ENCODE data around the gene DLGAP1. TPM values are rescaled to one million over a fixed set of nuclear protein-coding genes. Genes with fewer than 3 reads are reported as not detected.

DLGAP1 gene
- total RNA-seq, 4 donors from 2014 or later = 2.0 to 4.7 (median 2.1) TPM; not detected in 1

- DNase-seq (ENCODE audit: low spot score in 2 of 2) = no peak
- Histone ChIP-seq H3K4me1 (no peaks in the 10 kb centered on the region), H3K27me3 (no peaks in the 10 kb centered on the region)
Observed at GRCh38 chr18:3530807-3531206, 924.3 kb downstream of the DLGAP1 start.

DNA sequence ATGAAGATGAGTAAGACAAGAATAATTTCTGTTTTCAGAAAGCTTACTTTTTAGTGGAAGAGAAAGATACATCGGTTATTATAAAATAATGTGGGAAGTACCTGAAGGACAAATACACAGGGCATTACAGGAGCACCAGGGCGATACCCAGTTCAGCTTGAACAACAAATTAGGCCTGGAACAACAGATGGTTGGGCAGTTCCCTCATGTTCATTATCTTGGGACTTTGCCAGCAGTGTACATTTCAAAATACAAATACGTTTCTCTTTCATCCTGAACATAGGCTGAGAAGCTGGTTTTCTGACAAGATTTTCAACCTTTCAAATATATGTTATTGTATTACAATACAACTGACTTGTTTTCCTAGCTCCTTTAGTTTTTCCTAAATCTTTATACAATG is 925.5 kb downstream of the DLGAP1 start:
- TF ChIP-seq POLR2A (IDR thresholded peaks at IDR 0.05) (no peak), POLR2AphosphoS5 (IDR thresholded peaks at IDR 0.05) (no peak), EP300 (IDR thresholded peaks at IDR 0.05) (no peak)
- TF ChIP-seq, protein P1, sequence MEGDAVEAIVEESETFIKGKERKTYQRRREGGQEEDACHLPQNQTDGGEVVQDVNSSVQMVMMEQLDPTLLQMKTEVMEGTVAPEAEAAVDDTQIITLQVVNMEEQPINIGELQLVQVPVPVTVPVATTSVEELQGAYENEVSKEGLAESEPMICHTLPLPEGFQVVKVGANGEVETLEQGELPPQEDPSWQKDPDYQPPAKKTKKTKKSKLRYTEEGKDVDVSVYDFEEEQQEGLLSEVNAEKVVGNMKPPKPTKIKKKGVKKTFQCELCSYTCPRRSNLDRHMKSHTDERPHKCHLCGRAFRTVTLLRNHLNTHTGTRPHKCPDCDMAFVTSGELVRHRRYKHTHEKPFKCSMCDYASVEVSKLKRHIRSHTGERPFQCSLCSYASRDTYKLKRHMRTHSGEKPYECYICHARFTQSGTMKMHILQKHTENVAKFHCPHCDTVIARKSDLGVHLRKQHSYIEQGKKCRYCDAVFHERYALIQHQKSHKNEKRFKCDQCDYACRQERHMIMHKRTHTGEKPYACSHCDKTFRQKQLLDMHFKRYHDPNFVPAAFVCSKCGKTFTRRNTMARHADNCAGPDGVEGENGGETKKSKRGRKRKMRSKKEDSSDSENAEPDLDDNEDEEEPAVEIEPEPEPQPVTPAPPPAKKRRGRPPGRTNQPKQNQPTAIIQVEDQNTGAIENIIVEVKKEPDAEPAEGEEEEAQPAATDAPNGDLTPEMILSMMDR (IDR thresholded peaks at IDR 0.05) = no peak
- H3K36me3 ChIP-seq = no peaks in the 10 kb centered on the region
- no peak overlapping the region for H3K4me3 ChIP-seq
- H3K9me3 ChIP-seq = no peaks in the 10 kb centered on the region
- H3K27me3 ChIP-seq = no peaks in the 10 kb centered on the region
- no peak for DNase-seq (ENCODE audit: low spot score in 2 of 2)
- H3K4me1 ChIP-seq = no peaks in the 10 kb centered on the region
- 52% methylated on average over 3 of the region's 3 CpGs for WGBS
- H3K27ac ChIP-seq = no peak overlapping the region

More at GRCh38 chr18:3530807-3531206, 924.3 kb downstream of the DLGAP1 start:
- no peak overlapping the region for H3K27ac ChIP-seq
- H3K4me3 ChIP-seq = no peak overlapping the region
- H3K36me3 ChIP-seq = no peaks in the 10 kb centered on the region
- no peak for TF ChIP-seq EP300 (IDR thresholded peaks at IDR 0.05)
- TF ChIP-seq POLR2AphosphoS5 (IDR thresholded peaks at IDR 0.05) = no peak
- TF ChIP-seq, protein P1 (IDR thresholded peaks at IDR 0.05) = no peak
- TF ChIP-seq POLR2A (IDR thresholded peaks at IDR 0.05) = no peak
- no peaks in the 10 kb centered on the region for H3K9me3 ChIP-seq
- WGBS = 95% methylated on average over 5 of the region's 5 CpGs

DNA sequence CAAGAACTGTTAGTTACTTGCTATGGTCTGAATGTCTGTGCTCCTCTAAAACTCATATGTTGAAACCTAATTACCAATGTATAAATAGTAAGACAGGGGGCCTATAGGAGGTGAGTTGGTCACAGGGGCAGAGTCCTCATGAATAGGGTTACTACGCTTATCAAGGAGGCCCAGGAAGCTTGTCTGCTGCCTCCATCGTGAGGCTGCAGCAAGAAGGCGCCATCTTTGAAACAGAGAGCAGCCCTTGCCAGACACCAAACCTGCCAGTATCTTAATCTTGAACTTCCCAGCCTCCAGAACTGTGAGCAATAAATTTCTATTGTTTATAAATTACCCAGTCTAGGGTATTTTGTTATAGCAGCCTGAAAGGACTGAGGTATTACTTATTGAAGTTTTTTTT is 926.0 kb downstream of the DLGAP1 start:
- 100% methylated on average over 3 of the region's 3 CpGs for WGBS
- no peak overlapping the region for H3K4me3 ChIP-seq
- no peak overlapping the region for H3K27ac ChIP-seq
- no peaks in the 10 kb centered on the region for H3K36me3 ChIP-seq
- TF ChIP-seq POLR2AphosphoS5 (IDR thresholded peaks at IDR 0.05) (no peak), POLR2A (IDR thresholded peaks at IDR 0.05) (no peak), EP300 (IDR thresholded peaks at IDR 0.05) (no peak)
- TF ChIP-seq, protein P1 (IDR thresholded peaks at IDR 0.05) = no peak
- no peaks in the 10 kb centered on the region for H3K9me3 ChIP-seq
- no peaks in the 10 kb centered on the region for H3K4me1 ChIP-seq
- no peak for DNase-seq (ENCODE audit: low spot score in 2 of 2)
- H3K27me3 ChIP-seq = no peaks in the 10 kb centered on the region

DNA sequence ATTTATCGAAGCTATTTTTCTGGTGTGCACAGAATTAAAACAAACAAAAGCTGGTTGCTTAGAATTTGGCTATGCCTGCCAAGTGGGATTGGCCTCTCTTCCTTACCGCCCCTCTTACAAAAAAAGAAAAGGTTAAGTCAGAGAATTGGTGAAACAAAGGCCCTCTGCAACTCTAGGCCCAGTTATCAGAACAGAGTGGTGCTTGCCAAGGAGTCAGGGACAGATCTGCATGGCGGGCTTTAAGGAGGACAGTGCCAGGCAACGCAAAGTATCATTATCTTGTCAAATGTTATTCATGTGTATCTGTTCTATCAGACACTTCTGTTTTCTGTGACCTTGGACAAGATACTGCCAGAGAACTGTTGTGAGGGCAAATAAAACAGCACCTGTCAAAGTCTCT is 926.9 kb downstream of the DLGAP1 start:
- TF ChIP-seq EP300 (IDR thresholded peaks at IDR 0.05) = no peak
- no peak for TF ChIP-seq POLR2A (IDR thresholded peaks at IDR 0.05)
- no peak for TF ChIP-seq POLR2AphosphoS5 (IDR thresholded peaks at IDR 0.05)
- TF ChIP-seq, protein P1 (IDR thresholded peaks at IDR 0.05) = no peak
- Histone ChIP-seq H3K27ac (no peak overlapping the region), H3K4me1 (no peaks in the 10 kb centered on the region), H3K36me3 (no peaks in the 10 kb centered on the region), H3K4me3 (no peak overlapping the region), H3K9me3 (no peaks in the 10 kb centered on the region), H3K27me3 (no peaks in the 10 kb centered on the region)
- DNase-seq (ENCODE audit: low spot score in 2 of 2) = no peak
- WGBS = 52% methylated on average over 4 of the region's 4 CpGs

- Histone ChIP-seq H3K4me3 (no peak overlapping the region), H3K4me1 (no peaks in the 10 kb centered on the region), H3K9me3 (no peaks in the 10 kb centered on the region), H3K27me3 (no peaks in the 10 kb centered on the region), H3K36me3 (no peaks in the 10 kb centered on the region), H3K27ac (peak overlapping the region; percentile 30)
- TF ChIP-seq, protein P1 (IDR thresholded peaks at IDR 0.05) = no peak
- TF ChIP-seq POLR2AphosphoS5 (IDR thresholded peaks at IDR 0.05) (no peak), EP300 (IDR thresholded peaks at IDR 0.05) (no peak), POLR2A (IDR thresholded peaks at IDR 0.05) (no peak)
- WGBS = 63% methylated on average over 13 of the region's 13 CpGs
- no peak for DNase-seq (ENCODE audit: low spot score in 2 of 2)
Observed at GRCh38 chr18:3526421-3527354, 928.4 kb downstream of the DLGAP1 start.
